ENCODE measurements around the gene TH. TPM values are rescaled to one million over a fixed set of nuclear protein-coding genes. Genes with fewer than 3 reads are reported as not detected.

Gene TH
- total RNA-seq, 1 donor from 2014 or later, result not detected

DNA sequence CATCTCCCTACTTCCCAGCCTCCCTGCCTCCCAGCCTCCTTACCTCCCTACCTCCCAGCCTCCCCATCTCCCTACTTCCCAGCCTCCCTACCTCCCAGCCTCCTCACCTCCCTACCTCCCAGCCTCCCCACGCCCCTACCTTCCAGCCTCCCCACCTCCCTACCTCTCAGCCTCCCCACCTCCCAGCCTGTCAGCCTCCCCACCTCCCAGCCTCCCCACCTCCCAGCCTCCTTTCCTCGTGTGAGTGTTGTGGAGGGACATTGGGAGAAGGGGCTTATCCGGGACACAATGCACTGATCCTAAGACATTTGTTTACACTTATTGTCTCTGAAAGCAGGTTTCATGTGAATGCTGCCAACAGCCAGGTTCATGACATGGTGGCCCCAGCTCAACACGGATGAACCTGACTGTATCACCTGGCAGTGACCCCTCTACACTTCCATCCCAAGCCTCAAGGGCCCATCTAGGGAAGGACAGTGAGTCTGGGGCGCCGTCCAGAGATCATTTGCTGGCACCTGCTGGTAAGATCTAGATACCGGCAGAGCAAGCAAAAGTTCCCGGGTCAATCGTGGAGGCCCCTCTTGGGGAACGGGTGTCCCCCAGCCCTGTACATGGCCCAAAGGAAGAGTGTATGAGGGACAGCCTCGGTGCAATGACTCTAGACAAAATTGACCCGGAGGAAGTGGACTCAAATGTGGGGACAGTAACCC lies 34.5 kb upstream of the TH start:
- intact Hi-C loops (cut with micrococcal nuclease), result no loop called here

DNA sequence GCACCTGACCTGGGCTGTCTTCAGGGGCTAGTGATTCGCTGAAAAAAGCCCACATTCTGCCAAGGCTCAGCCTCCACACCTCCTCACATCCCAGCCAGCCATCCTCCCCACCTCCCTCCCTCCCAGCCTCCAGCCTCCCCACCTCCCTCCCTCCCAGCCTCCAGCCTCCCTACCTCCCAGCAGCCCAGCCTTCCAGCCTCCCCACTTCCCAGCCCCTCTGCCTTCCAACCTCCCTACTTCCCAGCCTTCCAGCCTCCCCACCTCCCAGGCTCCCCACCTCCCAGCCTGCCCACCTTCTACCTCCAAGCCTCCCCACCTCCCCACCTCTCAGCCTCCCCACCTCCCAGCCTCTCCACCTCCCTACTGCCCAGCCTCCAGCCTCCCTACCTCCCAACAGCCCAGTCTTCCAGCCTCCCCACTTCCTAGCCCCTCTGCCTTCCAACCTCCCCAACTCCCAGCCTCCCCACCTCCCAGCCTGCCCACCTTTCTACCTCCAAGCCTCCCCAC lies 33.7 kb upstream of the TH start:
- Histone ChIP-seq H3K4me3 (no peak overlapping the region), H3K36me3 (no peaks in the 10 kb centered on the region), H3K27me3 (ENCODE audit: low read depth) (peaks cover 34% of the 10 kb centered on the region), H3K9me3 (replicated peaks) (peaks cover 9% of the 10 kb centered on the region), H3K4me1 (no peaks in the 10 kb centered on the region), H3K27ac (replicated peaks) (no peak overlapping the region)
- intact Hi-C loops (cut with micrococcal nuclease), result no loop called here
- TF ChIP-seq, protein P1, sequence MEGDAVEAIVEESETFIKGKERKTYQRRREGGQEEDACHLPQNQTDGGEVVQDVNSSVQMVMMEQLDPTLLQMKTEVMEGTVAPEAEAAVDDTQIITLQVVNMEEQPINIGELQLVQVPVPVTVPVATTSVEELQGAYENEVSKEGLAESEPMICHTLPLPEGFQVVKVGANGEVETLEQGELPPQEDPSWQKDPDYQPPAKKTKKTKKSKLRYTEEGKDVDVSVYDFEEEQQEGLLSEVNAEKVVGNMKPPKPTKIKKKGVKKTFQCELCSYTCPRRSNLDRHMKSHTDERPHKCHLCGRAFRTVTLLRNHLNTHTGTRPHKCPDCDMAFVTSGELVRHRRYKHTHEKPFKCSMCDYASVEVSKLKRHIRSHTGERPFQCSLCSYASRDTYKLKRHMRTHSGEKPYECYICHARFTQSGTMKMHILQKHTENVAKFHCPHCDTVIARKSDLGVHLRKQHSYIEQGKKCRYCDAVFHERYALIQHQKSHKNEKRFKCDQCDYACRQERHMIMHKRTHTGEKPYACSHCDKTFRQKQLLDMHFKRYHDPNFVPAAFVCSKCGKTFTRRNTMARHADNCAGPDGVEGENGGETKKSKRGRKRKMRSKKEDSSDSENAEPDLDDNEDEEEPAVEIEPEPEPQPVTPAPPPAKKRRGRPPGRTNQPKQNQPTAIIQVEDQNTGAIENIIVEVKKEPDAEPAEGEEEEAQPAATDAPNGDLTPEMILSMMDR (IDR thresholded peaks at IDR 0.05; ENCODE audit: borderline replicate concordance), result no peak
- no peak for DNase-seq

More for the DNA sequence above, 34.5 kb upstream of the TH start:
- no peaks in the 10 kb centered on the region for H3K4me1 ChIP-seq
- H3K27ac ChIP-seq (replicated peaks), result no peak overlapping the region
- no peak overlapping the region for H3K4me3 ChIP-seq
- peak; percentile 3 for DNase-seq
- peaks cover 38% of the 10 kb centered on the region for H3K27me3 ChIP-seq (ENCODE audit: low read depth)
- TF ChIP-seq, protein P1 (IDR thresholded peaks at IDR 0.05; ENCODE audit: borderline replicate concordance), result no peak
- no peaks in the 10 kb centered on the region for H3K36me3 ChIP-seq
- H3K9me3 ChIP-seq (replicated peaks), result peaks cover 9% of the 10 kb centered on the region

DNA sequence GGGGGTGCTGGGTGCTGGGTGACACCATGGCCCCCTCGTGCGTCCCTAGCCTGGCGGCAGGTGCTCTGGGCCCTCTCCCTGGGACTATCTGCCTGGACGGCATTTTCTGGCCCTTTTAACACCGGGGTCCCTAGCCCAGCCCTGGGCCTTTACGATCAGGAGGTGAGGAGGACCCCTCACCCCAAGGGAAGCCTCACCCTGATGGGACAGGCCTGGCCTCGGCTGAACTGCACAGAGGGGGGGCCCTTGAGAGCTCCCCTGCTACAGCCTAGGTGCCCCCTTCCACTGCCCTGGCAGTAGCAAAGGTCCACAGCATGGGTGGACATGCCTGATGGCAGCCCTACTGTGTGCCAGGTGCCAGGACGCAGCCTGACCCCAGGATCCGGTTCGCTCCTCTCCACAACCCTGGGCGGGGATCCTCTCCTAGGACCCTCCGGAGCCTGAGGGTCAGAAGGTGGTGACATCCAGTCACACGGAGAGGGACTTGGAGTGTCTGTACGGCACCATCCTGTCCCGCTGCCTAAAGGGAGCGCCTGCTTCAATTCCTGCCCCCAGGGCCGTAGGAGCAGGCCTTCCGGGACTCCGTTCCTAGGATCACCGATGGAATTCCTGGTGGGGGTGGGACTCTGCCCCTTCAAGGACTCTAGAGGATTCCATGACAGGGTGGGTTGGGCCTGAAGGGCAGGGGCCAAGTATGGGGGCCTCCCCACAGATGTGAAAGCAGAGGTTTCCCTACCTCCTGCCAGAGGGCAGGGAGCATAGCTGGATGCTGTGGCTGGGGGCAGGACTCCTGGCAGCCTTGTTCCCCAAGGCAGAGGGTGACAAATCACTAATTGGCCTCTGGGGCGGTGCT lies 33.0 kb upstream of the TH start:
- Histone ChIP-seq H3K36me3 (no peaks in the 10 kb centered on the region), H3K4me3 (no peak overlapping the region), H3K27ac (replicated peaks) (no peak overlapping the region), H3K9me3 (replicated peaks) (peaks cover 9% of the 10 kb centered on the region), H3K27me3 (ENCODE audit: low read depth) (peaks cover 27% of the 10 kb centered on the region), H3K4me1 (no peaks in the 10 kb centered on the region)
- DNase-seq, result peak; percentile 5
- TF ChIP-seq, protein P1 (IDR thresholded peaks at IDR 0.05; ENCODE audit: borderline replicate concordance), result no peak
- intact Hi-C loops (cut with micrococcal nuclease), result no loop called here

DNA sequence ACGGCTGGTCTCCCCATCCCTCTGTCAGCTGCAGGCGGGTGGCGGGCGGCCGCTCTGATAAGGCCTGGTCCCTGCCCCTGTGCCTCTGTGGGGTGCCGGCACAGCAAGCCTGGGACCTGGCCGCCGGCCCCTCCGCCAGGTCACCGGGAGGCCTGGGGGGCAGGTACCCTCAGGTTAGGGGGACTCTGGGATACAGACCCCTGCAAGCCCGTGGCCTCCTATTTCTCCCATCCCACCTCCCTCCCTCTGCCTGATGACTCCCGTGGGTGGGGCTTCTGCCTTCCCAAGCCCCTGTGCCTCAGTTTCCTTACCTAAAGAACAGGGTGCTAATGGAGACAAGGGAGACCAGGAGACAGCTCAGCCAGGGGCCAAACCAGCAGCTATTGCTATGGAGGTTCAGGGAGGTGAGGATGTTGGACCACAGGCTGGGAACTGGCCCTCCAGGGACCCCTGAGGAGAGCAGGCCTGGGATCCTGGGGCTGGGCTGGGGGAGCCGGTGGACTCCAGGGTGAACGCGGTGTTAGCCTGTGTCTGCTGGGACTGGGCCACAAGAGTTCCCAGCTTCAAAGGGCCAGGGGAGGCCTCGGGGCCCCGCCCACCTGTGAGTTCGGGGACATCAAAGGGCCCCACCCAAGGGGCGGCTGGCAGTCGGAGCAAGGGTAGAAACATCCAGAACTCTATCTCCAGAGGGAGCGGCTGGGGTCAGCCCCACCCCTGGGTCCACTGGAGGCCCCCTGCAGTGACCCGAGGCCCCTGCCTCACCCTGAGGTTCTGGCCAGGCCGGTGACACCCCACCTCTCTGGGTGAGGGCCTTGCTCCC lies 32.0 kb upstream of the TH start:
- H3K4me3 ChIP-seq, result no peak overlapping the region
- peak; percentile 6 for DNase-seq
- TF ChIP-seq, protein P1 (IDR thresholded peaks at IDR 0.05; ENCODE audit: borderline replicate concordance), result no peak
- intact Hi-C loops (cut with micrococcal nuclease), result no loop called here
- H3K36me3 ChIP-seq, result no peaks in the 10 kb centered on the region
- H3K4me1 ChIP-seq, result no peaks in the 10 kb centered on the region
- H3K27me3 ChIP-seq (ENCODE audit: low read depth), result peaks cover 17% of the 10 kb centered on the region
- peaks cover 9% of the 10 kb centered on the region for H3K9me3 ChIP-seq (replicated peaks)
- H3K27ac ChIP-seq (replicated peaks), result no peak overlapping the region

DNA sequence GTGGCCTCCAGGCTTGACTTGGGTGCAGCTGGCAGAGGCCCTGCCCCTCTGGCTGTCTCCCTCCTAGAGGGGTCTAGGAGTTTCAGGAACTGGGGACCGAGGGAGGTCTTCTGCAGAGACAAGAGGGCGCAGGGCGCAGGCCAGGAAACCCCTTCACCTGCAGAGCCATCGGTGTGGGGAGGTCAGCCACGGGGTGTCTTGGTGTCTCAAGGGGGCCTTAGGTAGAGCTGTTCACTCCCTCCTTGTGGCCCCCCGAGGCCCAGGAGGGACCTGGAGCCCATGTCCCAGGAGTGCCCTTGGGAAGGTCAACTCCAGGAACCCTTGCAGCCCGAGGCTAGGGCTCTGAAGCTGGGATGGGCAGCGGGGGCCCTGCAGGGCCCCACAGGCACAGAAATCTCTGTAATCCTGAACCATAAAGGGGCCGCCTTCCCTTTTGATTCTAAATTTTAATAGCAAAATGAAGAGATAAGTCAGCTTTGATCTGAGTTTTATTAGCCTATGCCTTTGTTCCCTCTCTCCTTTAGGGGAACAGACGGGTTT lies 31.4 kb upstream of the TH start:
- Histone ChIP-seq H3K27me3 (ENCODE audit: low read depth) (peaks cover 14% of the 10 kb centered on the region), H3K9me3 (replicated peaks) (peaks cover 9% of the 10 kb centered on the region), H3K27ac (replicated peaks) (no peak overlapping the region), H3K4me1 (no peaks in the 10 kb centered on the region), H3K4me3 (no peak overlapping the region), H3K36me3 (no peaks in the 10 kb centered on the region)
- intact Hi-C loops (cut with micrococcal nuclease), result no loop called here
- DNase-seq, result peak; percentile 9
- TF ChIP-seq, protein P1 (IDR thresholded peaks at IDR 0.05; ENCODE audit: borderline replicate concordance), result no peak
